ENCODE results near the gene CUL7. TPM values are rescaled to one million over a fixed set of nuclear protein-coding genes. Genes with fewer than 3 reads are reported as not detected.

The CUL7 gene
- polyA plus RNA-seq, 2 donors: 5.1 to 5.5 TPM

DNA sequence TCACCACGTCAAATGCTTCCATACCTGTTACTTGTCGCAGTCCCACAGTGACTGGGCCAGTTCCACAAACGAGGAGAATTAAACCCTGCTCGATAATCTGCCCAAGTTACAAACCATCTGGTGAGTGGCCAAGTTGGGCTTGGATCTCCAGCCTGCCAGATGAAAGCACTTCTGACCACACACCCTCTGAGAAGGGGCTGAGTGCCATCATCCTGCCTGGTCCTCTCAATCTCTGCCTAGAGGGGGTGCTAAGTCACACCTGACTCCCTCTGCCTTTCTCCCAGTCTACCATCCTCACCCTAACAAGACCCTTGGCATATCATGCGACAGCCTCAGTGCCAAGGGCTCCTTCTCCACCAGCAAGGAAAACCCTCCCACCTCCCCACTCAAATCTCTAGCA lies 16.5 kb downstream of the CUL7 start:
- H3K36me3 ChIP-seq (ENCODE audit: control insufficient read depth in 2 of 2, insufficient read depth in 2 of 2, low read length in 1 of 2): peaks cover 0 to 37% of the 10 kb centered on the region in 2 donors

DNA sequence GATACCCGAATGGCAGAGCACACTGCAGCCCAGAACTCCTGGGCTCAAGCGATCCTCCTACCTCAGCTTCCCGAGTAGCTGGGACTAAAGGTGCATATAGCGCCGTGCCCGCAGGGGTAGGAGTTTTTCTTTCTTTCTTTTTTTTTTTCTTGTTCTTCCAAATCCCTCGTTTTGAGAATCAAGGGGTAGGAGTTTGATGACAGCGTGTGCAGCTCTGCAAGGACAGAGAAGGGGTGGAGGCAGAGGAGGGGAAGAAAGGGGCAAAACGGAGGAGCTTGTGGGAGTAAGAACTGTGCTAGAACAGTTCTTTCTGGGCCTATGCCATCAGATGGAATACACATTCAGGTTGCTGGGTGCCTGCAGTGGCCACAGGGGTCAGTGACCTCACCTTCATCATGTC lies 16.9 kb downstream of the CUL7 start:
- WGBS, 2 donors: 90 to 91% methylated on average over 9 of the region's 9 CpGs
- Histone ChIP-seq H3K27me3 (ENCODE audit: control insufficient read depth in 1 of 2, insufficient read depth in 2 of 2, low read length in 2 of 2) (no peaks in the 10 kb centered on the region), H3K4me1 (ENCODE audit: control insufficient read depth in 2 of 2, insufficient read depth in 2 of 2, low read length in 1 of 2) (no peaks in the 10 kb centered on the region), H3K27ac (ENCODE audit: low read depth in 2 of 2, low read length in 1 of 2) (no peak overlapping the region), H3K4me3 (ENCODE audit: low read depth in 1 of 2, low read length in 2 of 2) (no peak overlapping the region), H3K9me3 (ENCODE audit: control insufficient read depth in 2 of 2, insufficient read depth in 1 of 2, low read depth in 1 of 2, low read length in 1 of 2) (no peaks in the 10 kb centered on the region), H3K36me3 (ENCODE audit: control insufficient read depth in 2 of 2, insufficient read depth in 2 of 2, low read length in 1 of 2) (peaks cover 0 to 37% of the 10 kb centered on the region in 2 donors)

More for the DNA sequence above, 16.5 kb downstream of the CUL7 start:
- 73 to 84% methylated on average over 5 of the region's 5 CpGs for WGBS, 2 donors
- Histone ChIP-seq H3K4me3 (ENCODE audit: low read depth in 1 of 2, low read length in 2 of 2) (no peak overlapping the region), H3K27ac (ENCODE audit: low read depth in 2 of 2, low read length in 1 of 2) (no peak overlapping the region), H3K9me3 (ENCODE audit: control insufficient read depth in 2 of 2, insufficient read depth in 1 of 2, low read depth in 1 of 2, low read length in 1 of 2) (no peaks in the 10 kb centered on the region), H3K4me1 (ENCODE audit: control insufficient read depth in 2 of 2, insufficient read depth in 2 of 2, low read length in 1 of 2) (no peaks in the 10 kb centered on the region), H3K27me3 (ENCODE audit: control insufficient read depth in 1 of 2, insufficient read depth in 2 of 2, low read length in 2 of 2) (no peaks in the 10 kb centered on the region)

GRCh38 chr6:43035495-43036194 lies 18.0 kb downstream of the CUL7 start:
- Histone ChIP-seq H3K36me3 (ENCODE audit: control insufficient read depth in 2 of 2, insufficient read depth in 2 of 2, low read length in 1 of 2) (peaks cover 0 to 34% of the 10 kb centered on the region in 2 donors), H3K4me1 (ENCODE audit: control insufficient read depth in 2 of 2, insufficient read depth in 2 of 2, low read length in 1 of 2) (no peaks in the 10 kb centered on the region), H3K27me3 (ENCODE audit: control insufficient read depth in 1 of 2, insufficient read depth in 2 of 2, low read length in 2 of 2) (no peaks in the 10 kb centered on the region), H3K9me3 (ENCODE audit: control insufficient read depth in 2 of 2, insufficient read depth in 1 of 2, low read depth in 1 of 2, low read length in 1 of 2) (no peaks in the 10 kb centered on the region), H3K27ac (ENCODE audit: low read depth in 2 of 2, low read length in 1 of 2) (no peak overlapping the region), H3K4me3 (ENCODE audit: low read depth in 1 of 2, low read length in 2 of 2) (no peak overlapping the region)
- WGBS, 2 donors: 68 to 70% methylated on average over 4 of the region's 4 CpGs

DNA sequence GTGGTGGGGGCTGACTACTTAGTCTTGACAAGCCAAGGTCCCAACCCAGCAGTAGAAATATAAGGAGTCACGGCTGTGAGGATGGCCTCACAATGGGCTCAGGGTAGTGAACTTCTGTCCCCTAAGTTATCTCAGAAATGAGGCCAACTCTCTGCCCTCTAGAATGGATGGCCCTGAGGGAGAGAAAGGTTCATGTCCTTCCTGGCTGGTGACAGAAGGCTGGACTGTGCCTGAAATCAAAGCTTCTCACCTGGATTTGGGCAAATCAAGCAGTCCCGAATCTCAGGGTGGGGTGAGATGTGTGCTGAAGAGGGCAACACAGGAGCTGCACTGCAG lies 19.5 kb downstream of the CUL7 start:
- no peak overlapping the region for H3K27ac ChIP-seq (ENCODE audit: low read depth in 2 of 2, low read length in 1 of 2)
- peaks cover 0 to 29% of the 10 kb centered on the region in 2 donors for H3K36me3 ChIP-seq (ENCODE audit: control insufficient read depth in 2 of 2, insufficient read depth in 2 of 2, low read length in 1 of 2)
- H3K4me1 ChIP-seq (ENCODE audit: control insufficient read depth in 2 of 2, insufficient read depth in 2 of 2, low read length in 1 of 2): no peaks in the 10 kb centered on the region
- H3K9me3 ChIP-seq (ENCODE audit: control insufficient read depth in 2 of 2, insufficient read depth in 1 of 2, low read depth in 1 of 2, low read length in 1 of 2): no peaks in the 10 kb centered on the region
- no peaks in the 10 kb centered on the region for H3K27me3 ChIP-seq (ENCODE audit: control insufficient read depth in 1 of 2, insufficient read depth in 2 of 2, low read length in 2 of 2)
- WGBS, 2 donors: 88 to 96% methylated on average over 2 of the region's 2 CpGs
- H3K4me3 ChIP-seq (ENCODE audit: low read depth in 1 of 2, low read length in 2 of 2): no peak overlapping the region

DNA sequence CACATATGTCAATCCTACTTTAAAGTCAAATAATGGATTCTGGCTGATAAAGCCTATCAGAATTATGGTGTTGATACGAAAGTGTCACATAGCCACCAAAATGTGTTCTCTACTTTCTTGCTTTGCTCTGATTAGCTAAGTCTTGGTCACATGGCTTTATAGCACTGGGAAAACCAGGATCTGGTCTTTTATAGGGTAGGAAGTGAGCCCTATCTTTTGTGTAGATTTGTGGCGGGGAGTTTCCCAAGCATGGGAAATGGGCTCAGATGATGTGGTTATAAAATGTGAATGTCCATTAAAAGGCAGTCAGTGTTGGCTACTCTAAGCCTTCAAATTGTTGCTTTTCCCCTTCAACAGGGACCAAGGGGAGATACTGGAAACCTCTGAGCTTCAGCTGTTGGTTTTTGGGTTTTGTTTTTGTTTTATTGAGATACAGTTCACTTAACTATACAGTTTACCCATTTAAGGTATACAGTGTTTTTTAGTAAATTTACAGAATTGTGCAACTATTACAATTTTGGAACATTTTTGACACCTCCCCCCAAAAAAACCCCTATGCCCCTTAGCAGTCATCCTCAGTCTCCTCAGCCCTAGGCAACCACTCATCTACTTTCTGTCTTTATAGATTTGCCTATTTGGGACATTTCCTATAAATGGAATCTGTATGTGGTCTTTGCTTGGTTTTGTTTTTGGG lies 20.0 kb downstream of the CUL7 start:
- Histone ChIP-seq H3K4me1 (ENCODE audit: control insufficient read depth in 2 of 2, insufficient read depth in 2 of 2, low read length in 1 of 2) (no peaks in the 10 kb centered on the region), H3K27me3 (ENCODE audit: control insufficient read depth in 1 of 2, insufficient read depth in 2 of 2, low read length in 2 of 2) (no peaks in the 10 kb centered on the region), H3K9me3 (ENCODE audit: control insufficient read depth in 2 of 2, insufficient read depth in 1 of 2, low read depth in 1 of 2, low read length in 1 of 2) (no peaks in the 10 kb centered on the region), H3K27ac (ENCODE audit: low read depth in 2 of 2, low read length in 1 of 2) (no peak overlapping the region), H3K36me3 (ENCODE audit: control insufficient read depth in 2 of 2, insufficient read depth in 2 of 2, low read length in 1 of 2) (peaks cover 0 to 29% of the 10 kb centered on the region in 2 donors), H3K4me3 (ENCODE audit: low read depth in 1 of 2, low read length in 2 of 2) (no peak overlapping the region)
- 88 to 93% methylated on average over 2 of the region's 2 CpGs for WGBS, 2 donors

DNA sequence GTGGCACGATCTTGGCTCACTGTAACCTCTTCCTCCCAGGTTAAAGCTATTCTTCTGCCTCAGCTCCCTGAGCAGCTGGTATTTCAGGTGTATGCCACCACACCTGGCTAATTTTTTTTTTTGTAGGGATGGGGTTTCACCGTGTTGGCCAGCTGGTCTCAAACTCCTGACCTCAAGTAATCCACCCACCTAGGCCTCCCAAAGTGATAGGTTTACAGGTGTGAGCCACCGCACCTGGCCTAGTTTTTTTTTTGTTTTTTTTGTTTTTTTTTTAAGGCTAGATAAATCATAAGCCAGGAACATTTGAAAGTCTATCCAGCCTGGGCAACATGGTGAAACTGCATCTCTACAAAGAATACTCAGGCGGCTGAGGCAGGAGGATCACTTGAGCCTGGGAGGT lies 21.3 kb downstream of the CUL7 start:
- Histone ChIP-seq H3K4me3 (ENCODE audit: low read depth in 1 of 2, low read length in 2 of 2) (no peak overlapping the region), H3K9me3 (ENCODE audit: control insufficient read depth in 2 of 2, insufficient read depth in 1 of 2, low read depth in 1 of 2, low read length in 1 of 2) (no peaks in the 10 kb centered on the region), H3K27ac (ENCODE audit: low read depth in 2 of 2, low read length in 1 of 2) (no peak overlapping the region), H3K4me1 (ENCODE audit: control insufficient read depth in 2 of 2, insufficient read depth in 2 of 2, low read length in 1 of 2) (no peaks in the 10 kb centered on the region), H3K36me3 (ENCODE audit: control insufficient read depth in 2 of 2, insufficient read depth in 2 of 2, low read length in 1 of 2) (peaks cover 0 to 27% of the 10 kb centered on the region in 2 donors), H3K27me3 (ENCODE audit: control insufficient read depth in 1 of 2, insufficient read depth in 2 of 2, low read length in 2 of 2) (no peaks in the 10 kb centered on the region)
- WGBS, 2 donors: 95% methylated on average over 4 of the region's 4 CpGs

DNA sequence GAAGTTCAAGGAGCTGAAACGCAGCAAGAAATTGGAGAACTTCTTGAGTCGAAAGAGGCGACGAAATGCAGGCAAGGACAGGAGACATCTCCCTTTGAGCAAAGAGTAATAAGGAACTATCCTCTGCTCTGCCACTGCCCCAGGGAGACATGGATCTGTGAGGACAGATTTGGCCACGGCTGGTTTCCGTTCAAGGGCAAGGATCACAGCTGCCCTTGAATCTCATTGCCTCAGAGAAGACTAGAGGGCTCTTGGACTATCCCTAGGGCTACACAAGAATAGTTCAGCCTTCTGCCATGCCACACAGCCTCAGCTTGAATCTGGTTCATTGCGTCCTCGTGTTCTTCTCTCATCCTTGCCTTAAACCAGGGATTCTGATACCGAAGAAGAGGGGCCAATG lies 24.5 kb downstream of the CUL7 start:
- Histone ChIP-seq H3K9me3 (ENCODE audit: control insufficient read depth in 2 of 2, insufficient read depth in 1 of 2, low read depth in 1 of 2, low read length in 1 of 2) (no peaks in the 10 kb centered on the region), H3K27ac (ENCODE audit: low read depth in 2 of 2, low read length in 1 of 2) (no peak overlapping the region), H3K4me1 (ENCODE audit: control insufficient read depth in 2 of 2, insufficient read depth in 2 of 2, low read length in 1 of 2) (no peaks in the 10 kb centered on the region), H3K4me3 (ENCODE audit: low read depth in 1 of 2, low read length in 2 of 2) (no peak overlapping the region), H3K36me3 (ENCODE audit: control insufficient read depth in 2 of 2, insufficient read depth in 2 of 2, low read length in 1 of 2) (peaks cover 3 to 35% of the 10 kb centered on the region in 2 donors), H3K27me3 (ENCODE audit: control insufficient read depth in 1 of 2, insufficient read depth in 2 of 2, low read length in 2 of 2) (no peaks in the 10 kb centered on the region)
- WGBS, 2 donors: 90 to 92% methylated on average over 9 of the region's 9 CpGs

DNA sequence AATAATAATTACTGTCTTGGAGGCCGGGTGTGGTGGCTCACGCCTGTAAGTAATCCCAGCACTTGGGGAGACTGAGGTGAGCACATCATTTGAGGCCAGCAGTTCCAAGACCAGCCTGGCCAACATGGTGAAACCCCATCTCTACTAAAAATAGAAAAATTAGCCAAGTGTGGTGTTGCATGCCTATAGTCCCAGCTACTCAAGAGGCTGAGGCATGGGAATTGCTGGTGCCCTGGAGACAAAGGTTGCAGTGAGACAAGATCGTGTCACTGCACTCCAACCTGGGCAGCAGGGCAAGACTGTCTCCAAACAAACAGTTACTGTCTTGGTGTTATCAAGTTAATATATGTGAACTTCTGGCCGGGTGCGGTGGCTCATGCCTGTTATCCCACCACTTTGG lies 27.3 kb downstream of the CUL7 start:
- Histone ChIP-seq H3K9me3 (ENCODE audit: control insufficient read depth in 2 of 2, insufficient read depth in 1 of 2, low read depth in 1 of 2, low read length in 1 of 2) (no peaks in the 10 kb centered on the region), H3K36me3 (ENCODE audit: control insufficient read depth in 2 of 2, insufficient read depth in 2 of 2, low read length in 1 of 2) (peaks cover 3 to 34% of the 10 kb centered on the region in 2 donors), H3K4me3 (ENCODE audit: low read depth in 1 of 2, low read length in 2 of 2) (no peak overlapping the region), H3K27ac (ENCODE audit: low read depth in 2 of 2, low read length in 1 of 2) (no peak overlapping the region), H3K4me1 (ENCODE audit: control insufficient read depth in 2 of 2, insufficient read depth in 2 of 2, low read length in 1 of 2) (no peaks in the 10 kb centered on the region), H3K27me3 (ENCODE audit: control insufficient read depth in 1 of 2, insufficient read depth in 2 of 2, low read length in 2 of 2) (no peaks in the 10 kb centered on the region)
- WGBS, 2 donors: 91 to 92% methylated on average over 5 of the region's 5 CpGs

DNA sequence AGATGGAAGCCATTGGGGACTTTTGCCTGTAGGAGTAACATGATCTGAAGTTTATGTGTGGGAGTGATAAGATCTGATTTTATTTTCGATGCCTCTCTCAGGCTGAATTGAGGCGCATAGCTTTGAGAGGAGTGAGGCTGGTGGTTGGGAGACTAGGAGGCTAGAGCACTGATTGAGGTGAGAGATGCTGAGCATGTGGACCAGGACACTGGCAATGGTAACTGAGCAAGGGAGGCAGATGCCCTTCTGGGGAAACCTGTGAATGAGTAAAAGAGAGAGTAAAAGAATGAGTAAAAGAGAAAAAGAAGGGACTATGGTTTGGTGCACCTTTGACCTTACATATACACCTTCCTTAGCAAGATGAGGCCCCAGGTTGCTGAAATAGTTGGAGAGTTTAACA lies 29.2 kb downstream of the CUL7 start:
- Histone ChIP-seq H3K27ac (ENCODE audit: low read depth in 2 of 2, low read length in 1 of 2) (no peak overlapping the region), H3K36me3 (ENCODE audit: control insufficient read depth in 2 of 2, insufficient read depth in 2 of 2, low read length in 1 of 2) (peaks cover 3 to 34% of the 10 kb centered on the region in 2 donors), H3K4me3 (ENCODE audit: low read depth in 1 of 2, low read length in 2 of 2) (no peak overlapping the region), H3K27me3 (ENCODE audit: control insufficient read depth in 1 of 2, insufficient read depth in 2 of 2, low read length in 2 of 2) (no peaks in the 10 kb centered on the region), H3K9me3 (ENCODE audit: control insufficient read depth in 2 of 2, insufficient read depth in 1 of 2, low read depth in 1 of 2, low read length in 1 of 2) (no peaks in the 10 kb centered on the region), H3K4me1 (ENCODE audit: control insufficient read depth in 2 of 2, insufficient read depth in 2 of 2, low read length in 1 of 2) (peaks cover 2 to 4% of the 10 kb centered on the region in 2 donors)
- 87 to 93% methylated on average over 2 of the region's 2 CpGs for WGBS, 2 donors

Data from esophagus (tissue), 2 donors.